NCI-H1092 treated with DMSO at 0.1 percent for 48 hours (cell line): ENCODE data around the gene MAN2B1.
A peak's percentile ranks its signal among the peaks of the same experiment; 100 is the strongest.

Experiments used
- DNase-seq: peaks from one replicate; lab custom pipeline; 2025; lab: John Stamatoyannopoulos, UW

Gene MAN2B1

GRCh38 chr19:12611361-12611699 is 55.2 kb downstream of the MAN2B1 start:
- DNase-seq, result peak; percentile 48

GRCh38 chr19:12610540-12611360 is 55.8 kb downstream of the MAN2B1 start, which contains the start of the genes ZNF490 and ZNF791:
Gene ZNF490, minus strand, starts transcription at chr19:12610813. Its CDS starts 133 bp downstream, at chr19:12610680.
Gene ZNF791, plus strand, starts transcription at chr19:12610920. Its CDS starts 160 bp downstream, at chr19:12611080.
- DNase-seq, result peak; percentile 97

- DNase-seq, result no peak
These were observed 58.9 kb downstream of the MAN2B1 start for GRCh38 chr19:12607631-12608030.

- no peak for DNase-seq
These were observed 59.7 kb downstream of the MAN2B1 start for GRCh38 chr19:12606796-12607195.

- no peak for DNase-seq
These were observed 62.8 kb downstream of the MAN2B1 start for GRCh38 chr19:12603714-12604113.

- DNase-seq, result no peak
These were observed 68.9 kb downstream of the MAN2B1 start for GRCh38 chr19:12597594-12597993.

GRCh38 chr19:12596927-12597548 is 69.5 kb downstream of the MAN2B1 start:
- no peak for DNase-seq
